ENCODE data around the gene FAM47E.

The FAM47E gene

DNA sequence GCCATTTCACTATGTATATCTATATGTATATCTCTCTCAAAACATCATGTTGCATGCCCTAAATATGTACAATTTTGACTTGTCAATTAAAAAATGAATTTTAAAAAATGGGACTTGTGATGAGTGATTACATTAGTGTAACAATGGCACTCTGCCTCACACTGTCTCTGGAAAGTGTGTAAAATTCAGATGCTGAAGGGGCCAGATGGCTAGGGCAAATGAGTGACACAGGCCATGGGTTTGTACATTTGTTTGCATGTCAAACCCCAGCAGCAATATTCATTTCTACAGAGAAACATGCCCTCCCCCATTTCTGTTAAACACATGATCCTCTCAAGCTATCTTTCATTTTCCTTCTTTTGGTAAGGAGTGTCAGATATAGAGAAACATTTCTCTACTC lies 46.0 kb upstream of the FAM47E start:
- H3K79me2 ChIP-seq (ENCODE audit: insufficient read depth, low read length): peaks cover 64% of the 10 kb centered on the region
- peak overlapping the region; percentile 35 for H3K4me3 ChIP-seq (ENCODE audit: low read length, poor library complexity, severe bottlenecking)
- no peaks in the 10 kb centered on the region for H3K36me3 ChIP-seq (ENCODE audit: insufficient read depth, low read length)
- no peaks in the 10 kb centered on the region for H3K9me3 ChIP-seq (ENCODE audit: insufficient read depth, low read depth, low read length)
- peaks cover 39% of the 10 kb centered on the region for H3K4me1 ChIP-seq (ENCODE audit: insufficient read depth, low read length, poor library complexity, severe bottlenecking)
- H3K9ac ChIP-seq (ENCODE audit: low read depth, low read length, poor library complexity, severe bottlenecking): no peak overlapping the region
- H2AFZ ChIP-seq (ENCODE audit: low read length): no peak overlapping the region
- H3K4me2 ChIP-seq (ENCODE audit: low read depth, low read length, poor library complexity, severe bottlenecking): peak overlapping the region; percentile 50
- H4K20me1 ChIP-seq (ENCODE audit: insufficient read depth, low read length, poor library complexity, severe bottlenecking): peaks cover 19% of the 10 kb centered on the region
- TF ChIP-seq EZH2phosphoT487 (IDR thresholded peaks at IDR 0.05; ENCODE audit: borderline replicate concordance): no peak
- TF ChIP-seq, protein P1, sequence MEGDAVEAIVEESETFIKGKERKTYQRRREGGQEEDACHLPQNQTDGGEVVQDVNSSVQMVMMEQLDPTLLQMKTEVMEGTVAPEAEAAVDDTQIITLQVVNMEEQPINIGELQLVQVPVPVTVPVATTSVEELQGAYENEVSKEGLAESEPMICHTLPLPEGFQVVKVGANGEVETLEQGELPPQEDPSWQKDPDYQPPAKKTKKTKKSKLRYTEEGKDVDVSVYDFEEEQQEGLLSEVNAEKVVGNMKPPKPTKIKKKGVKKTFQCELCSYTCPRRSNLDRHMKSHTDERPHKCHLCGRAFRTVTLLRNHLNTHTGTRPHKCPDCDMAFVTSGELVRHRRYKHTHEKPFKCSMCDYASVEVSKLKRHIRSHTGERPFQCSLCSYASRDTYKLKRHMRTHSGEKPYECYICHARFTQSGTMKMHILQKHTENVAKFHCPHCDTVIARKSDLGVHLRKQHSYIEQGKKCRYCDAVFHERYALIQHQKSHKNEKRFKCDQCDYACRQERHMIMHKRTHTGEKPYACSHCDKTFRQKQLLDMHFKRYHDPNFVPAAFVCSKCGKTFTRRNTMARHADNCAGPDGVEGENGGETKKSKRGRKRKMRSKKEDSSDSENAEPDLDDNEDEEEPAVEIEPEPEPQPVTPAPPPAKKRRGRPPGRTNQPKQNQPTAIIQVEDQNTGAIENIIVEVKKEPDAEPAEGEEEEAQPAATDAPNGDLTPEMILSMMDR (conservative IDR thresholded peaks at IDR 0.05; ENCODE audit: low read length): no peak
- H3F3A ChIP-seq (ENCODE audit: low read depth): no peaks in the 10 kb centered on the region
- H3K27me3 ChIP-seq (ENCODE audit: insufficient read depth, low read length, poor library complexity, severe bottlenecking): no peaks in the 10 kb centered on the region
- no peaks in the 10 kb centered on the region for H3K9me2 ChIP-seq (replicated peaks; ENCODE audit: low read depth, low read length)

DNA sequence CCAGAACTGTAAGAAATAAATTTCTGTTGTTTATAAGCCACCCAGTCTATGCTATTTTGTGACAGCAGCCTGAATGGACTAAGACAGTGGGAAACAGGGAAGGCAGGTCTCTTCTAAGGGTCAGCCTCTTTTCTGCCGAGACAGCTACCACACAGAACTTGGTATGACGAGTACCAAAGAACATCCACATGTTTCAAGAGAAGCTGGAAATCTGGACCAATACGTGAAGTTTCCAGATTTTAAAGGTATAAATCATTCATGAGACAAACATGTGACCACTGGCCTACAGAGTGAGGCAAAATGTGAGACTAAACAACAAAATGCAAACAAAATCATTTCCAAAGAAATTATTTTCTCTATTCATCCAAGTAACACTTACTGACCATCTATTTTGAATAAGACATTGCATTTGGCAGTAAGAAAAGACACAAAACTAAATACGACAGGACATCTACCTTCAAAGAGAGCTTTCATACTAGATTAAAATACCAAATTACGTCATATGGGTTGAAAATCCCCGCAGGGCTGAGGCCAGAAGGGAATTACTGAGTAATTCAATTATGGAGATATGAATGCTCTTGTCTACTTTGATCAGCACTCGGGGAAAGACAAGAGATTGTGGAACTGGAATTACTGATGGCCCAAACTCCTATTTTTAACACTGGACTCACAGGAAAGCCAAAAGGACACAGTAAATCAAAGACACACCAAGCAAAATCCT lies 45.1 kb upstream of the FAM47E start:
- no peak overlapping the region for H3K4me3 ChIP-seq (ENCODE audit: low read length, poor library complexity, severe bottlenecking)
- H3K4me1 ChIP-seq (ENCODE audit: insufficient read depth, low read length, poor library complexity, severe bottlenecking): peaks cover 44% of the 10 kb centered on the region
- H3K4me2 ChIP-seq (ENCODE audit: low read depth, low read length, poor library complexity, severe bottlenecking): peak overlapping the region; percentile 50
- H3K9me3 ChIP-seq (ENCODE audit: insufficient read depth, low read depth, low read length): no peaks in the 10 kb centered on the region
- H3F3A ChIP-seq (ENCODE audit: low read depth): no peaks in the 10 kb centered on the region
- no peak overlapping the region for H2AFZ ChIP-seq (ENCODE audit: low read length)
- no peak for TF ChIP-seq EZH2phosphoT487 (IDR thresholded peaks at IDR 0.05; ENCODE audit: borderline replicate concordance)
- TF ChIP-seq, protein P1 (conservative IDR thresholded peaks at IDR 0.05; ENCODE audit: low read length): no peak
- peaks cover 26% of the 10 kb centered on the region for H4K20me1 ChIP-seq (ENCODE audit: insufficient read depth, low read length, poor library complexity, severe bottlenecking)
- no peaks in the 10 kb centered on the region for H3K36me3 ChIP-seq (ENCODE audit: insufficient read depth, low read length)
- H3K9ac ChIP-seq (ENCODE audit: low read depth, low read length, poor library complexity, severe bottlenecking): no peak overlapping the region
- peaks cover 73% of the 10 kb centered on the region for H3K79me2 ChIP-seq (ENCODE audit: insufficient read depth, low read length)
- no peaks in the 10 kb centered on the region for H3K27me3 ChIP-seq (ENCODE audit: insufficient read depth, low read length, poor library complexity, severe bottlenecking)
- no peaks in the 10 kb centered on the region for H3K9me2 ChIP-seq (replicated peaks; ENCODE audit: low read depth, low read length)

DNA sequence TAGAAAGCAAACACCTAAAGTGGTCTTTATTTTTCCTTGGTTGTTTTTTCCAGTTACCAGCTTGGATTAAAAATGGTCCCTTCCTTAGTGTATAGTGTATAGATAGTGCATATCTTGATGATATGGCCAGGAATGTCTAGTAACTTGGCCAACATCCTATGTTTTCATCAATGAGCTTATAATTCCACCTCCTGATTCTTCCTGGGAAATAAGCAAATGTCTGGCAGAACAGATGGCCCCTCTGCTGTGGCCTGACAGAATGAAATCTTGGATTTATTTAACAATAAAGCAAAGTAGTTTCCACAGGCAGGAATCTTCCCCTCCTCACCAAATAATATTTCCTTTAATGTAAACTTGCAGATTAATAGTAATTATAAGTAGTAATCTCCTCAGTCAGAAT lies 44.0 kb upstream of the FAM47E start:
- peaks cover 84% of the 10 kb centered on the region for H3K79me2 ChIP-seq (ENCODE audit: insufficient read depth, low read length)
- H3K9ac ChIP-seq (ENCODE audit: low read depth, low read length, poor library complexity, severe bottlenecking): no peak overlapping the region
- TF ChIP-seq, protein P1 (conservative IDR thresholded peaks at IDR 0.05; ENCODE audit: low read length): no peak
- TF ChIP-seq EZH2phosphoT487 (IDR thresholded peaks at IDR 0.05; ENCODE audit: borderline replicate concordance): no peak
- no peak overlapping the region for H2AFZ ChIP-seq (ENCODE audit: low read length)
- peaks cover 55% of the 10 kb centered on the region for H3K4me1 ChIP-seq (ENCODE audit: insufficient read depth, low read length, poor library complexity, severe bottlenecking)
- peaks cover 35% of the 10 kb centered on the region for H4K20me1 ChIP-seq (ENCODE audit: insufficient read depth, low read length, poor library complexity, severe bottlenecking)
- H3K4me3 ChIP-seq (ENCODE audit: low read length, poor library complexity, severe bottlenecking): peak overlapping the region; percentile 21
- no peaks in the 10 kb centered on the region for H3K27me3 ChIP-seq (ENCODE audit: insufficient read depth, low read length, poor library complexity, severe bottlenecking)
- H3K9me2 ChIP-seq (replicated peaks; ENCODE audit: low read depth, low read length): no peaks in the 10 kb centered on the region
- H3K9me3 ChIP-seq (ENCODE audit: insufficient read depth, low read depth, low read length): no peaks in the 10 kb centered on the region
- no peaks in the 10 kb centered on the region for H3K36me3 ChIP-seq (ENCODE audit: insufficient read depth, low read length)
- peak overlapping the region; percentile 57 for H3K4me2 ChIP-seq (ENCODE audit: low read depth, low read length, poor library complexity, severe bottlenecking)
- no peaks in the 10 kb centered on the region; the same call in 1 of the 2 replicates for H3F3A ChIP-seq (ENCODE audit: low read depth)
